Measurements from ENCODE around the gene CFAP157.
"Not testable (repeated sequence)": the region's sequence is repeated elsewhere in the genome, so short reads cannot be mapped to it uniquely, and the experiment has no call there.

The CFAP157 gene

DNA sequence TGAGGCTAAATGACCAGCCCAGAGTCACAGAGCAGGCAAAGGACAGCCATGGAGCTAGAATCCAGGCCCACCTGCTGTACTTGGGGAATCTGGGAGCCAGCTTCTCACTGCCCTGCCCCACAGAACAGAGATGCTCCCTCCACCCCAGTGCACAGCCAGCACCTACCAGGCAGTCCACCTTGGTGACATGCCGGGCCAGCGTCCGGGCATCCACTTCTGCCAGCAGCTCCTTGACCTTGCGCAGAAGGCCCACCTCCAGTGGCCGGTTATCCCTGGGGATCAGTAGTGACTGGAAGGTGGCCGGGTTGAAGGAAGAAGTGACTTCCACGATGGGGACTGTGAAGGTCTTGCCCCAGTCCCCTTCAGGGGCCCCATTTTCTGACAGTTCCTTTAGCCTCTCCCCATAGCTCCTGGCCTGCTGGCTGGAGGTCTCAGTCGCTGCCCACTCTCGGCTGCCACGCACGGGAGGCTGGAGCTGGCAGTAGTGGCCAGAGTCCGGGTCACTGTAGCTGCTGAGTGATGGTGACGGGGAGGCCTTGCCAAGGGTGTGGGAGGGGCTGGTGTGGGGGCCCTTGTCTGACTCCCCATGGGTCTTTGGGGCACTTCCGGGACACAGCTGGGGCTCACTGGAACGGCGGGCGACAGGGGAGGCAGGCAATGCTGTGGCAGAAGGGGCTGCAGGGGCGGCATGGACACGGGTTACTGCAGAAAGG is 37.8 kb downstream of the CFAP157 start:
- no peak for TF ChIP-seq ZNF274 (IDR thresholded peaks at IDR 0.05; ENCODE audit: low read depth, low read length)
- no peak overlapping the region for H3K4me3 ChIP-seq (ENCODE audit: low read length)

DNA sequence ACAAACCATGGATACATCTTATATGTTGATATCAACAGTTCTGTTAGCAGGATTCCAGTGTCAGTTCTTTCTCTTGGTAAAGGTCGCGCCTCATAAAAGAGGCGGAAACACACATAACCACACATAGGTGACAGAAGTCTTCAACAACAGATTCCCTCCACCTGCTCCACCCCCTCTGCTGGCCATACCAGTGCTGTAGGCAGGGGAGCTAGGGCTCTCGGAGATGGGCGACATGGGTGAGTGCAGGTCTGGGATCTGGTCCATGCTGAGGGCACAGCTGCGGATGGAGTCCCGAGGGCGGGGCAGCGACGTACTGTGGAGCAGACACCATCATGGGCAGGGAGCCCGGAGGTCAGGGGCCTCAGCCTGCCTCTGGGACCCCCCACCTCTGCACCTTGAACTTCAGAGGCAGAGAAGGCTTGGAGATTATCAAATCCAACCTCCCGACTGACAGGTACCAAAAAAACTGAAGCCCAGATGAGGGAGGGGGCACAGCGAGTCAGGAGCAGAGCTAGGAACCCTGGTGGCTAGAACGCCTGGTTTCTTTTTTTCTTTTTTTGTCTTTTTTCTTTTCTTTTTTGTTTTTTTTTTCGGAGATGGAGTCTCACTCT is 40.3 kb downstream of the CFAP157 start:
- no peak for TF ChIP-seq ZNF274 (IDR thresholded peaks at IDR 0.05; ENCODE audit: low read depth, low read length)
- no peak overlapping the region for H3K4me3 ChIP-seq (ENCODE audit: low read length)

DNA sequence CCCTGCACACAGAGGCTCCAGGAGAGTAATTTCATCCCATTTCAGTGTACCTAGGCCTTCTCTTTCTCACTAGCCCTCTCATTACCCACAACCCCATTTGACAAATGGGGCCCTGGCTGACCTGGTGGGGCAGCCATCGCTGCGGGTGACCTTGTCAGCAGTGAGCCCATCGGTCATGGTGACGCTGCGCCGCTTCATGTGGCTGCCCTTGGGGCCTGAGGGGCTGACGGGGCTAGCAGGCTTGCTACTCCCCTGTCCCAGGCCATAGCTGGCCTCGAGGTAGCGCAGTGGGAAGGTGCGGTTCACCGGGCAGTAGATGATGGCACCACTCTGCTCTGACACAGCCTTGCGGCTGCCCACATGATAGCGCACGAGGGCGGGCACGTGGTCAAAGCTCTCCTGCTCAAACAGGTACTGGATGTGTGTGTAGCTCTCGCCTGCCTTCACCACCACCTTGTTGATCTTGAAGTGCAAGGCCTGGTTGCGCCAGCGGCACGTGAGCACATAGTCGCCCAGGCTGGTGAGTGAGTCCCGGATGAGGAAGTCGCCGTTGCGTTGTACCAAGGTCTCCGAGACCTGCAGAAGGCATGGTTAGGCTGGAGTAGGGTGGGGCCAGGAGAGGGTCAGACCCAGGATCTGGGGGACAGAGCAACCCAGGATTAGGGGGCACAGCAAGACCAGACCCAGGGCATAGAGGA is 42.5 kb downstream of the CFAP157 start:
- TF ChIP-seq ZNF274 (IDR thresholded peaks at IDR 0.05; ENCODE audit: low read depth, low read length) = no peak
- no peak overlapping the region for H3K4me3 ChIP-seq (ENCODE audit: low read length)

GRCh38 chr9:127751269-127752054 is 44.7 kb downstream of the CFAP157 start:
- TF ChIP-seq ZNF274 (IDR thresholded peaks at IDR 0.05; ENCODE audit: low read depth, low read length) = no peak

DNA sequence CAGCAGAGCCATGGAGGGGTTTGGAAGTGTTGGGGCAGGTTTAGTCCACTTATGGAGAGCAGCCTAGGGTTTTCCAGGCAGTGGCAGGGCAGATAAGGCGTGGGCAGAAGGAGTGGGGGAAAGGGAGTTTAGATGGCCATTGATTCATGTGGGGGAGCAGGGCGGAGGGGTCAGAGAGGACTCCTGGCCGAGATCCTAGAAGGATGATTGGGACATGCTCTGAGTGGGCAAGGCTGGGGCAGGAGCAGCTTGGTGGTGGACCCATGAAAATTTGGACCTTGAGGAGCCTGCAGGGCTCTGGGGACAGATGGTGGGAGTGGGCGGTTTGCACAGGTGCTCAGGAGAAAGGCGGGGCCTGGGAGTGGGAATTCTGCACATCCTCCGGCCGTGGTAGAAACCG is 46.4 kb downstream of the CFAP157 start:
- H3K4me3 ChIP-seq (ENCODE audit: low read length) = no peak overlapping the region
- TF ChIP-seq ZNF274 (IDR thresholded peaks at IDR 0.05; ENCODE audit: low read depth, low read length) = no peak

More at GRCh38 chr9:127751269-127752054, 44.7 kb downstream of the CFAP157 start:
- no peak overlapping the region for H3K4me3 ChIP-seq (ENCODE audit: low read length)

GRCh38 chr9:127753622-127754021 is 46.8 kb downstream of the CFAP157 start:
- TF ChIP-seq ZNF274 (IDR thresholded peaks at IDR 0.05; ENCODE audit: low read depth, low read length) = no peak
- H3K4me3 ChIP-seq (ENCODE audit: low read length) = no peak overlapping the region

DNA sequence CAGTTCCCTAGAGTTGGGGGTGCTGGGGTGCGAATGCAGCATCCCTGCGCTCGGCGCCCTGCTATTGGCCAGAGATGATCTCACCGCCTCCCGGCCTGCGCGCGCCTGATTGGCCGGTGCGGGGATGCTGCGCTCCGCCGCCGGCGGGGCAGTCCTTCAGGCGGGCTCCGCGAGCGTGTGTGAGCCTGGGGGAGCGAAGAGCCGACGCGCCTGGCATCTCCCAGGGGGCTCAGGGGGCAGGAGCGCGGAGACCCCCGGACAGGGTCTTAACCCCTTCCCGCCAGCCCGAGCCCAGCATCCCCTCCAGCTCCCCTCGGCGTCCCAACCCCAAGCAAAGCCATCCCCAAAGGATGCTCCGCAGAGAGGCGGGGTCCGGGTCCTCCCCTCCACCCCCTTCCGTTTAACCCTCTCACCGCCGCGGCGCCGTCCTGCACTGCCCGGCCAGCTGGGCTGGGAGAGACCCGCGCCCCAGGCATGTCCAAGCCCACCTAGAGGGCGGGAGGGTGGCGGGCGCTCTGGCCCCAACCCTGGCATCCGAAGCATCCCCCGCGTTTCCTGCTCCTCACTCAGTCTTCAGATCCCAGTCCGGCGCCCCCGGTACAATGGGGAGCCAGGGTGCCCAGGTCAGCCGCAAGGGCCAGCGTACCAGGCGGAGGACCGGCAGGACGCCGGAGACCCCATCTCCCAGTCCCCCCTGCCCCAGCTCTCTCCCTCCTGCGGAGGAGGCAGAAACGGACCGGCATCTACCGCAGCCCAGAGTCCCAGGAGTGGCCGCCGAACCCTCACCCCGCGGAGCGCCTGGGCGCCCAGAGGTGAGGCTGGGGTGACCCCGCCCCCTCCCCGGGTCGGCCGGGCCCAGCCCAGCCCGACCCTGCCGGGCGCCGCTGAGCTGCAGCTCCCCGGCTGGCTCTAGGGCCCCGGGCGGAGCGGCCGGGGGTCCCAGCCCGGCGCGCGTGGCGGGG is 47.6 kb downstream of the CFAP157 start:
- TF ChIP-seq ZNF274 (IDR thresholded peaks at IDR 0.05; ENCODE audit: low read depth, low read length) = no peak
- H3K4me3 ChIP-seq (ENCODE audit: low read length) = no peak overlapping the region

- H3K4me3 ChIP-seq (ENCODE audit: low read length) = no peak overlapping the region
- TF ChIP-seq ZNF274 (IDR thresholded peaks at IDR 0.05; ENCODE audit: low read depth, low read length) = no peak
Observed at GRCh38 chr9:127755061-127756060, 48.6 kb downstream of the CFAP157 start.

GRCh38 chr9:127756233-127756632 is 49.4 kb downstream of the CFAP157 start:
- no peak overlapping the region for H3K4me3 ChIP-seq (ENCODE audit: low read length)
- no peak for TF ChIP-seq ZNF274 (IDR thresholded peaks at IDR 0.05; ENCODE audit: low read depth, low read length)

DNA sequence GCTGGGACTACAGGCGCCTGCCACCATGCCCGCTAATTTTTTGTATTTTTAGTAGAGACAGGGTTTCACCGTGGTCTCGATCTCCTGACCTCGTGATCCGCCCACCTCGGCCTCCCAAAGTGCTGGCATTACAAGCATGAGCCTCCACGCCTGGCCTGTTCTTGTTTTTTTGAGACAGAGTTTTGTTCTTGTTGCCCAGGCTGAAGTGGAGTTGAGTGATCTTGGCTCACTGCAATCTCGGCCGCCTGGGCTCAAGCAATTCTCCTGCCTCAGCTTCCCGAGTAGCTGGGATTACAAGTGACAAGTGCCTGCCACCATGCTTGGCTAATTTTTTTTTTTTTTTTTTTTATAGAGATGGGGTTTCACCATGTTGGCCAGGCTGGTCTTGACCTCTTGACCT is 50.0 kb downstream of the CFAP157 start:
- not testable (repeated sequence) for H3K4me3 ChIP-seq (ENCODE audit: low read length)

DNA sequence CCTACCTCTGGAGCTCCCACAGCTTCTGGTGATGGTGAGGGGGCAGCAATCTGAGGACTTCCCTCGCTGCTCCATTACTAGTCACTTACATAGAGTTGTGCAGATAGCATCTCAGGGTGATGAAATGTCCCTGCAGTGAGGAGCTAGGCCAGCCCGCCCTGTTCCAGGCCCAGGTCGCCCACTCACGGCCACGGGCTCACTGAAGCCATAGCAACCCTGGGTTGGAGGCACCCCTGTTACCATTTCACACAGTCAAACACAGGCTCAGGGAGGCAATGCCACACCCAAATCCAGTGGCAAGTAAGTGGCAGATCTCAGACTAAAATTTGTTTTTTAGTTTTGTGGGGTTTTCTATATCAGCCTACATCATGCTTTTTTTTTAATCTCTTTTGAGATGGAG is 52.1 kb downstream of the CFAP157 start:
- no peak overlapping the region for H3K4me3 ChIP-seq (ENCODE audit: low read length)
- no peak for TF ChIP-seq ZNF274 (IDR thresholded peaks at IDR 0.05; ENCODE audit: low read depth, low read length)

DNA sequence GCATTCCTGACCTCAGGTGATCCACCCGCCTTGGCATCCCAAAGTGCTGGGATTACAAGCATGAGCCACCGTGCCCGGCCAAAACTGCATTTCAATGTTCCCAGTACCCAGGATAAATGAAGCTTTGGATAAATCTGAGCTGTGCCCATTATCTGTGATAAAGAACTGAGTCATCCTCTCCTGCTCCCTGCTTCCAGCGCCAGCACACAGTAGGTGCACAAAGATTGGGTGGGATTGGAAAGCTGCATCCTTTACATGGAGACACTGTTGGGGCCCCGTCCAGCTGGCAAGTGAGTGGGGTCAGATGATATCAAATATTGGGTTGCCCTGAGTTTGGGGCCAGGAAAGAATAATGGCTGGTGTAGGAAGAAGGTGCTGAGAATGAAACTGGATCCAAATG is 54.3 kb downstream of the CFAP157 start:
- no peak for TF ChIP-seq ZNF274 (IDR thresholded peaks at IDR 0.05; ENCODE audit: low read depth, low read length)

More for the DNA sequence above, 54.3 kb downstream of the CFAP157 start:
- H3K4me3 ChIP-seq (ENCODE audit: low read length) = no peak overlapping the region
